Thyroid gland (tissue), 4 donors: Measurements from ENCODE around the gene CXCL5. TPM values are rescaled to one million over a fixed set of nuclear protein-coding genes. Genes with fewer than 3 reads are reported as not detected.

Experiments
- DNase-seq, 2 donors: peaks; one replicate each; pipeline ENCODE4 v3.0.0-alpha.2; 2019
- H3K27ac ChIP-seq, 3 donors: fragments of 200-600 bp; sonication (generic); 1 replicate in 2 of 3; 2 replicates in 1 of 3; pipeline ENCODE4 v1.5.1; 2016 to 2019; ENCODE audit warnings: mild to moderate bottlenecking in 1 of 3, moderate library complexity in 1 of 3
- H3K27me3 ChIP-seq: fragments of 200-600 bp; sonication (generic); one replicate; pipeline ENCODE4 v1.5.1; 2019
- H3K36me3 ChIP-seq, 2 donors: fragments of 200-600 bp; sonication (generic); one replicate each; pipeline ENCODE4 v1.5.1; 2016 to 2019
- H3K4me1 ChIP-seq, 2 donors: fragments of 200-600 bp; sonication (generic); one replicate each; pipeline ENCODE4 v1.5.1; 2017 to 2019
- H3K4me3 ChIP-seq, 3 donors: fragments of 200-600 bp; sonication (generic); replicated peaks in 1 of 3; 1 replicate in 2 of 3; 2 replicates in 1 of 3; pipeline ENCODE4 v1.5.1; 2016; ENCODE audit warnings: mild to moderate bottlenecking in 1 of 3
- H3K9me3 ChIP-seq: fragments of 200-600 bp; sonication (generic); one replicate; pipeline ENCODE4 v1.5.1; 2017
- CTCF ChIP-seq, 6 experiments: fragments of 200-600 bp in 3 of 6; fragments of 450-650 bp in 3 of 6; sonication (generic) in 3 of 6; IDR thresholded peaks; one replicate each; pipeline ENCODE4 v1.5.1; 2016 to 2019; ENCODE audit warnings: antibody characterized with exemption in 6 of 6, mild to moderate bottlenecking in 2 of 6, inconsistent platforms in 1 of 6, moderate library complexity in 1 of 6
- POLR2A ChIP-seq, 2 donors: fragments of 450-650 bp; IDR thresholded peaks; one replicate each; pipeline ENCODE4 v1.6.1; 2017; ENCODE audit warnings: antibody characterized with exemption in 2 of 2, mild to moderate bottlenecking in 2 of 2, moderate library complexity in 1 of 2
- WGBS, 2 donors: methylation state at CpG; one replicate each; pipeline ENCODE4 v1.1.5; 2017; 5-methylcytosine and 5-hydroxymethylcytosine counted together
- intact Hi-C: fragments of 100-400 bp; cut with DNase I; formaldehyde crosslinking; loops from one replicate; pipeline ENCODE4 v1.15.1; 2023
- total RNA-seq, 4 donors: library from RNA; depleted of rRNA; stranded (reverse); fragments of >200 nt; gene quantifications; one replicate each; pipeline ENCODE4 v1.2.3, GENCODE V29; 2016

The CXCL5 gene
- total RNA-seq, 4 donors from 2014 or later: not detected

GRCh38 chr4:73992050-73992449, 6.4 kb downstream of the CXCL5 start:
- DNase-seq: no peak
- no peaks in the 10 kb centered on the region for H3K4me1 ChIP-seq
- intact Hi-C loops: no loop called here
- 0 to 2% methylated on average over 1 of the region's 1 CpG for WGBS, 2 donors
- H3K9me3 ChIP-seq: no peaks in the 10 kb centered on the region
- no peak overlapping the region for H3K27ac ChIP-seq
- no peak for TF ChIP-seq CTCF (IDR thresholded peaks at IDR 0.05)
- TF ChIP-seq POLR2A (IDR thresholded peaks at IDR 0.05): no peak
- H3K36me3 ChIP-seq: no peaks in the 10 kb centered on the region
- no peak overlapping the region for H3K4me3 ChIP-seq
- H3K27me3 ChIP-seq: no peaks in the 10 kb centered on the region

GRCh38 chr4:73991742-73992000, 6.8 kb downstream of the CXCL5 start:
- Histone ChIP-seq H3K4me3 (no peak overlapping the region), H3K9me3 (no peaks in the 10 kb centered on the region), H3K27me3 (no peaks in the 10 kb centered on the region), H3K27ac (no peak overlapping the region), H3K36me3 (no peaks in the 10 kb centered on the region), H3K4me1 (no peaks in the 10 kb centered on the region)
- intact Hi-C loops: no loop called here
- DNase-seq: no peak
- WGBS, 2 donors: 92 to 100% methylated on average over 1 of the region's 1 CpG
- TF ChIP-seq POLR2A (IDR thresholded peaks at IDR 0.05) (no peak), CTCF (IDR thresholded peaks at IDR 0.05) (no peak)

- Histone ChIP-seq H3K9me3 (no peaks in the 10 kb centered on the region), H3K4me1 (no peaks in the 10 kb centered on the region), H3K36me3 (no peaks in the 10 kb centered on the region), H3K4me3 (no peak overlapping the region), H3K27ac (no peak overlapping the region), H3K27me3 (no peaks in the 10 kb centered on the region)
- intact Hi-C loops: no loop called here
- DNase-seq: no peak
- WGBS, 2 donors: 86 to 88% methylated on average over 9 of the region's 9 CpGs
- no peak for TF ChIP-seq POLR2A (IDR thresholded peaks at IDR 0.05)
- no peak for TF ChIP-seq CTCF (IDR thresholded peaks at IDR 0.05)
Observed at GRCh38 chr4:73990988-73991741, 7.3 kb downstream of the CXCL5 start.

GRCh38 chr4:73989928-73990327, 8.5 kb downstream of the CXCL5 start:
- DNase-seq: no peak
- H3K4me3 ChIP-seq: no peak overlapping the region
- H3K27me3 ChIP-seq: no peaks in the 10 kb centered on the region
- H3K27ac ChIP-seq: no peak overlapping the region
- no peaks in the 10 kb centered on the region for H3K4me1 ChIP-seq
- TF ChIP-seq POLR2A (IDR thresholded peaks at IDR 0.05) (no peak), CTCF (IDR thresholded peaks at IDR 0.05) (no peak)
- 85 to 87% methylated on average over 5 of the region's 5 CpGs for WGBS, 2 donors
- no peaks in the 10 kb centered on the region for H3K36me3 ChIP-seq
- intact Hi-C loops: no loop called here
- no peaks in the 10 kb centered on the region for H3K9me3 ChIP-seq

- Histone ChIP-seq H3K9me3 (no peaks in the 10 kb centered on the region), H3K4me3 (no peak overlapping the region), H3K27me3 (no peaks in the 10 kb centered on the region), H3K4me1 (no peaks in the 10 kb centered on the region), H3K27ac (no peak overlapping the region), H3K36me3 (no peaks in the 10 kb centered on the region)
- DNase-seq: no peak
- no peak for TF ChIP-seq CTCF (IDR thresholded peaks at IDR 0.05)
- no peak for TF ChIP-seq POLR2A (IDR thresholded peaks at IDR 0.05)
- 80 to 81% methylated on average over 3 of the region's 3 CpGs for WGBS, 2 donors
- intact Hi-C loops: no loop called here
Observed at GRCh38 chr4:73989031-73989430, 9.4 kb downstream of the CXCL5 start.
